ENCODE results near the gene LATS2.

LATS2 gene

GRCh38 chr13:20923272-20923671 is 138.1 kb downstream of the LATS2 start:
- no peak overlapping the region for H3K4me3 ChIP-seq (replicated peaks; ENCODE audit: insufficient read depth, low read length)
- no peak for TF ChIP-seq SPI1 (IDR thresholded peaks at IDR 0.05; ENCODE audit: borderline replicate concordance, low read depth)
- no peak for TF ChIP-seq POLR2AphosphoS5 (IDR thresholded peaks at IDR 0.05; ENCODE audit: low read depth)
- no peak for TF ChIP-seq REST (IDR thresholded peaks at IDR 0.05; ENCODE audit: insufficient replicate concordance, low read depth)
- no peak overlapping the region for H3K27ac ChIP-seq (replicated peaks)
- DNase-seq (ENCODE audit: low read depth in 1 of 2, low spot score in 1 of 2) = no peak
- H3K27me3 ChIP-seq (ENCODE audit: insufficient read depth, poor library complexity, severe bottlenecking) = no peaks in the 10 kb centered on the region
